GM12873 (cell line): ENCODE data around the gene STPG2.

Experiments used
- TF ChIP-seq, protein P1 (sequence below): IDR thresholded peaks from 2 replicates; pipeline ENCODE4 v1.5.1; 2012; ENCODE audit warnings: low read depth, mild to moderate bottlenecking, moderate library complexity, low read length, control low read depth; ENCODE audit not compliant: insufficient read depth; ENCODE audit errors: missing control alignments

The STPG2 gene

DNA sequence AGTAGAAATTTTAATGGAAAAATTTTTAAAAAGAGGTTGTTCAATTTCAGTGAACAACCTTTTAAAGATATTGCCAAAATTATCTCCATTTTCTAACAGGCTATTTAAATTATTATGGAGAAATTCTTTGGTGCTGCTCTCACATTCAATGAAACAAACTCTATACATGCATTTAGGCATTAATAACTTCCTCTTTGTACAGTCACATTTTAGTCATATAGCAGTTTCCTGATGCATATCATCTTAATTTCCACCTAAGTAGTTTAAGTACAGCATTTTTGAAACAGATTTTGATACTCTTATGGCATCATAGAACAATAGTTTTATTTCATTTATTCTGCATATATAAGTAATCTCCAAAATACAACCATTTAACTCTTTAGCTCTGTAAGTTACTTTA, 500.1 kb downstream of the STPG2 start:
- TF ChIP-seq, protein P1, sequence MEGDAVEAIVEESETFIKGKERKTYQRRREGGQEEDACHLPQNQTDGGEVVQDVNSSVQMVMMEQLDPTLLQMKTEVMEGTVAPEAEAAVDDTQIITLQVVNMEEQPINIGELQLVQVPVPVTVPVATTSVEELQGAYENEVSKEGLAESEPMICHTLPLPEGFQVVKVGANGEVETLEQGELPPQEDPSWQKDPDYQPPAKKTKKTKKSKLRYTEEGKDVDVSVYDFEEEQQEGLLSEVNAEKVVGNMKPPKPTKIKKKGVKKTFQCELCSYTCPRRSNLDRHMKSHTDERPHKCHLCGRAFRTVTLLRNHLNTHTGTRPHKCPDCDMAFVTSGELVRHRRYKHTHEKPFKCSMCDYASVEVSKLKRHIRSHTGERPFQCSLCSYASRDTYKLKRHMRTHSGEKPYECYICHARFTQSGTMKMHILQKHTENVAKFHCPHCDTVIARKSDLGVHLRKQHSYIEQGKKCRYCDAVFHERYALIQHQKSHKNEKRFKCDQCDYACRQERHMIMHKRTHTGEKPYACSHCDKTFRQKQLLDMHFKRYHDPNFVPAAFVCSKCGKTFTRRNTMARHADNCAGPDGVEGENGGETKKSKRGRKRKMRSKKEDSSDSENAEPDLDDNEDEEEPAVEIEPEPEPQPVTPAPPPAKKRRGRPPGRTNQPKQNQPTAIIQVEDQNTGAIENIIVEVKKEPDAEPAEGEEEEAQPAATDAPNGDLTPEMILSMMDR, result no peak

DNA sequence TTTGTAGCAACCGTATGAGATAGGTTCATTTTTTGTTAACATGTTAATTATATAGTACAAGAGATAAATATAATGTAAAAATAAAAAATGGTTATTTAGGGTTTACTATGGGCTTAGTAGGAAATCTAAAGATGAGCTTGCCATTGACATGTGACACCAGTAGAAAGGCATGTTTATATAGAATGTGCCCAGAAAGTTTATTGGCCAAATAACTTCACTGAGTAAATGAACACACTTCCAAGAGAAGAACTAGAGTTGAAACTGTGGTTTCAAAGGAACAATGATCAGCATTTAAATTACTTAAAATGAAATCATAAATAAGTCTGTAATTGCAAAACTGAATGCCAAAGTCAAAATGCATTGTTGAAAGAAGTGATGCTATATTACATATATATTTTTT, 503.3 kb downstream of the STPG2 start:
- TF ChIP-seq, protein P1, result no peak

DNA sequence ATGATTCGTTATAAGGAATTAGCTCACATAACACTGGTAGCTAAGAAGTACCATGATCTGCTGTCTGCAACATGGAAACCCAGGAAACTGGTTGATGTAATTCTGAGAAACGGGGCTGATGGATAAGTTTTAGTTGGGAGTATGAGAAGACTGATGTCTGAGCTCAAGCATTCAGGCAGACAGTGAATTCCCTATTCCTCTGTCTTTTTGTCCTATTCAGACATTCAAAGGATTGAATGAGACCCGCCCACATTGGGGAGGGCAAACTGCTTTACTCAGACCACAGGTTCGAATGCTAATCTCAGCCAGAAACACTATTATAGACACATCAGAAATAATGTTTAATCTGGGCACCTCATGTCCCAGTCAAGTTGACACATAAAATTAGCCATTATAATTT, 515.5 kb downstream of the STPG2 start:
- TF ChIP-seq, protein P1, result no peak

DNA sequence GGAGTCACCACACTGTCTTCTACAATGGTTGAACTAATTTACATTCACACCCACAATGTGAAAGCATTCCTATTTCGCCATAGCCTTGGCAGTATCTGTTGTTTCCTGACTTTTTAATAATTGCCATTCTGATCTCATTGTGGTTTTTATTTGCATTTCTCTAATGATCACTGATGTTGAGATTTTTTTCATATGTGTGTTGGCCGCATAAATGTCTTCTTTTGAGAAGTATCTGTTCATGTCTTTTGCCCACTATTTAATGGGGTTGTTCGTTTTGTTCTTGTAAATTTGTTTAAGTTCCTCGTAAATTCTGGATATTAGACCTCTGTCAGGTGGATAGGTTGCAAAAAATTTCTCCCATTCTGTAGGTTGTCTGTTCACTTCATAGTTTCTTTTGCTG, 519.1 kb downstream of the STPG2 start:
- TF ChIP-seq, protein P1, result no peak

DNA sequence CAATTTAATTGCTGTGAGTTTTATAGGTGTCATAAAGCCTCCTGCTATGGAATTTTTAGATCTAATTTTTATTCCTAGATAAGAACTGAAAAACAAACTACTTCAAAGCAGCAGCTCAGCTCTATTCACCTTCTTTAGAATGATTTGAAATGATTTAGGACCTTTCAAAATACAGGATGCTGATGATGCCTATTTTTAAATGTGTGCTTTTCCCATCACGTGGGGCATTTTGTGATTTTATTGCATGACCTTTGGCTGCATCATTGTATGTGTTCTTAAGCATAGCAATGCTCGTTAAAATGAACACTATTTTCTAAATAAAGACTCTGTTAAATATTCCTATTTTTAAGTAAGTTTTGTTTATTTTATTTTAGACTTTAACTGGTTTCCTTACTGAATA, 537.3 kb downstream of the STPG2 start:
- TF ChIP-seq, protein P1, result no peak

DNA sequence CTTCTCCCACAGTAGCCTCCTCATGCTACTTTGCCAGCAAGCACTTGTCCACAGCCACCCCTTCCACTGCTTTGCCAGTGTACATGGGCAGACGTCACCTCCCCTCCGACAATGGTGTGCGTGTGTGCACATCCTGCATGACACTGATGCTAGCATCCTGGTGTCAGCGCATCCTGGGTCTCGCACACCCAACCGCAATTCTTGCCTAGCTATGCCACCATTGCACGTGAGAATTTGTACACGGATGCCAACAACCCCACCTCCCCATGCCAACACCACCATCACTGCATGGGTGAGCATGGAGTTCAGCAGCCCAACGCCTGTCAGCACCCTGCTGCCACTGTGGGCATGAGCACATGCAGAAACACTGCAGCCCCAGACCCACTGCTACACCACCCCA, 550.0 kb downstream of the STPG2 start:
- TF ChIP-seq, protein P1, result no peak

DNA sequence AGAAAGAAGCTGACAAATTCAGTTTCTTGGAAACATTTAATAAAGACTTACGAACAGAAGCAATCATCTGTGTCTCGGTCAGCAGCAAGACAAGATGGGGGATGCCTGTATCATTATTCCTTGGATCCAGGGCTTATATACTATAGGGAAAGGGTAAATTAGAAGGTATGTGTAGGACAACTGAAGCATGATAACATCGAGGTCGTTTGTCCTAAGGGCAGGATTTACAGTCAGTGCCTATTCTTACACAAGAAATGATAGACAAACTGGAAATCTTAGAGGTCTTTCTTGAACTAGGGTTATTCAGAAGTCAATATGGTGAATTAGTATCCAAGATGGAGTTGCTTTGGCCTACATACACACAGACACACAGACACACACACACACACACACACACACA, 553.0 kb downstream of the STPG2 start:
- TF ChIP-seq, protein P1, result no peak
